Glutamatergic neuron (in vitro differentiated cells): ENCODE results near the gene RPA1. TPM values are rescaled to one million over a fixed set of nuclear protein-coding genes. Genes with fewer than 3 reads are reported as not detected.

Source experiments
- DNase-seq: peaks from one replicate; pipeline ENCODE4 v3.0.0; 2022
- H3K27ac Mint-ChIP-seq: one replicate; pipeline ENCODE4 v1.8.0; 2020; ENCODE audit warnings: mild to moderate bottlenecking, mixed read lengths, inconsistent platforms; ENCODE audit not compliant: unreplicated experiment
- H3K27me3 Mint-ChIP-seq: one replicate; pipeline ENCODE4 v1.8.0; 2020; ENCODE audit warnings: mild to moderate bottlenecking, moderate library complexity, mixed read lengths, inconsistent platforms; ENCODE audit not compliant: unreplicated experiment
- H3K36me3 Mint-ChIP-seq: one replicate; pipeline ENCODE4 v1.8.0; 2020; ENCODE audit warnings: mild to moderate bottlenecking, mixed read lengths, inconsistent platforms; ENCODE audit not compliant: unreplicated experiment
- H3K4me1 Mint-ChIP-seq: one replicate; pipeline ENCODE4 v1.8.0; 2020; ENCODE audit warnings: mild to moderate bottlenecking, low read depth, mixed read lengths, inconsistent platforms; ENCODE audit not compliant: unreplicated experiment
- H3K4me3 Mint-ChIP-seq: one replicate; pipeline ENCODE4 v1.8.0; 2020; ENCODE audit warnings: mild to moderate bottlenecking, mixed read lengths, inconsistent platforms; ENCODE audit not compliant: unreplicated experiment
- H3K9me3 Mint-ChIP-seq: one replicate; pipeline ENCODE4 v1.8.0; 2020; ENCODE audit warnings: mild to moderate bottlenecking, moderate library complexity, mixed read lengths, inconsistent platforms; ENCODE audit not compliant: unreplicated experiment
- CTCF ChIP-seq: fragments of 200-600 bp; sonication (generic); IDR thresholded peaks from one replicate; pipeline ENCODE4 v1.5.0; 2021; ENCODE audit not compliant: partially characterized antibody, unreplicated experiment
- total RNA-seq: library from RNA; stranded (reverse); fragmentation: NEBNext Ultra II Directional; extraction: Animal tissue kit (Norgen Biotek cat#: 25700); gene quantifications from one replicate; pipeline ENCODE4 v1.2.1, GENCODE V29; 2021; ENCODE audit not compliant: unreplicated experiment

The RPA1 gene
- total RNA-seq, 1 donor from 2014 or later: 43.4 TPM

GRCh38 chr17:1867307-1867706, 37.5 kb downstream of the RPA1 start:
- H3K36me3 Mint-ChIP-seq: no peaks in the 10 kb centered on the region
- no peak overlapping the region for H3K27ac Mint-ChIP-seq
- no peak overlapping the region for H3K4me3 Mint-ChIP-seq
- no peak for DNase-seq
- no peaks in the 10 kb centered on the region for H3K27me3 Mint-ChIP-seq
- no peaks in the 10 kb centered on the region for H3K4me1 Mint-ChIP-seq
- no peak for TF ChIP-seq CTCF
- no peaks in the 10 kb centered on the region for H3K9me3 Mint-ChIP-seq

GRCh38 chr17:1868090-1868489, 38.3 kb downstream of the RPA1 start:
- Mint-ChIP-seq H3K36me3 (no peaks in the 10 kb centered on the region), H3K4me1 (no peaks in the 10 kb centered on the region), H3K4me3 (no peak overlapping the region), H3K27ac (no peak overlapping the region), H3K9me3 (no peaks in the 10 kb centered on the region), H3K27me3 (no peaks in the 10 kb centered on the region)
- no peak for DNase-seq
- TF ChIP-seq CTCF: no peak

GRCh38 chr17:1870592-1870991, 40.8 kb downstream of the RPA1 start:
- Mint-ChIP-seq H3K4me3 (no peak overlapping the region), H3K4me1 (no peaks in the 10 kb centered on the region), H3K36me3 (no peaks in the 10 kb centered on the region), H3K27me3 (no peaks in the 10 kb centered on the region), H3K27ac (no peak overlapping the region), H3K9me3 (peaks cover 1% of the 10 kb centered on the region)
- no peak for TF ChIP-seq CTCF
- no peak for DNase-seq

- Mint-ChIP-seq H3K36me3 (no peaks in the 10 kb centered on the region), H3K27me3 (no peaks in the 10 kb centered on the region), H3K9me3 (peaks cover 1% of the 10 kb centered on the region), H3K4me3 (no peak overlapping the region), H3K27ac (no peak overlapping the region), H3K4me1 (no peaks in the 10 kb centered on the region)
- TF ChIP-seq CTCF: no peak
- no peak for DNase-seq
Observed at GRCh38 chr17:1871756-1872155, 42.0 kb downstream of the RPA1 start.

- Mint-ChIP-seq H3K4me3 (no peak overlapping the region), H3K9me3 (peaks cover 1% of the 10 kb centered on the region), H3K27ac (no peak overlapping the region), H3K4me1 (no peaks in the 10 kb centered on the region), H3K27me3 (no peaks in the 10 kb centered on the region), H3K36me3 (no peaks in the 10 kb centered on the region)
- no peak for TF ChIP-seq CTCF
- no peak for DNase-seq
Observed at GRCh38 chr17:1872254-1872653, 42.4 kb downstream of the RPA1 start.
